ENCODE results near the gene TBK1.

DNA sequence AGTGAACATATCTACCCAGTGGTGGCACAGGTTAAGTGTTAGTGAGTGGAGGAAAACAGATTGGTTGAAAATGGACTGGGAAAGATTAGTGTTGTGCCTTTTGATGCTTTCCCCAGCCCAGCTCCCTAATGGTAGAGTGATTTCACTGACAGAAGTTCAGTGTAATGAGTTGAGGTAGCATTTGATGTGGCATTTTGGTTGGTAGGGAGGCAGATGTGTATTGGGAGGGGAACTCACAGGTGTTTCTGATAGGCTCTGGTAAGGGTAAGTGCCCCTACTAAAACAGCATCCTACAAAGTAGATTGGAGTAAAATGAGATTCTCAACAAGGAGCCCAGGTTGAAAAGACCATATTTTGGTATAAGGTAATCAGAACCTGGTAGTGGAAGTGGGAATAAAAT is 4.2 kb downstream of the TBK1 start:
- TF ChIP-seq ZNF121 (CRISPR knock-in tag; IDR thresholded peaks at IDR 0.05), result no peak
- TF ChIP-seq SP1 (CRISPR knock-in tag; conservative IDR thresholded peaks at IDR 0.05), result no peak
- no peak for TF ChIP-seq SMAD3 (CRISPR knock-in tag; IDR thresholded peaks at IDR 0.05; ENCODE audit: borderline replicate concordance)
- TF ChIP-seq, protein P1, sequence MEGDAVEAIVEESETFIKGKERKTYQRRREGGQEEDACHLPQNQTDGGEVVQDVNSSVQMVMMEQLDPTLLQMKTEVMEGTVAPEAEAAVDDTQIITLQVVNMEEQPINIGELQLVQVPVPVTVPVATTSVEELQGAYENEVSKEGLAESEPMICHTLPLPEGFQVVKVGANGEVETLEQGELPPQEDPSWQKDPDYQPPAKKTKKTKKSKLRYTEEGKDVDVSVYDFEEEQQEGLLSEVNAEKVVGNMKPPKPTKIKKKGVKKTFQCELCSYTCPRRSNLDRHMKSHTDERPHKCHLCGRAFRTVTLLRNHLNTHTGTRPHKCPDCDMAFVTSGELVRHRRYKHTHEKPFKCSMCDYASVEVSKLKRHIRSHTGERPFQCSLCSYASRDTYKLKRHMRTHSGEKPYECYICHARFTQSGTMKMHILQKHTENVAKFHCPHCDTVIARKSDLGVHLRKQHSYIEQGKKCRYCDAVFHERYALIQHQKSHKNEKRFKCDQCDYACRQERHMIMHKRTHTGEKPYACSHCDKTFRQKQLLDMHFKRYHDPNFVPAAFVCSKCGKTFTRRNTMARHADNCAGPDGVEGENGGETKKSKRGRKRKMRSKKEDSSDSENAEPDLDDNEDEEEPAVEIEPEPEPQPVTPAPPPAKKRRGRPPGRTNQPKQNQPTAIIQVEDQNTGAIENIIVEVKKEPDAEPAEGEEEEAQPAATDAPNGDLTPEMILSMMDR (IDR thresholded peaks at IDR 0.05), result no peak
- no peak for TF ChIP-seq MXD4 (CRISPR knock-in tag; IDR thresholded peaks at IDR 0.05; ENCODE audit: borderline replicate concordance)
- TF ChIP-seq MYBL2 (CRISPR knock-in tag; IDR thresholded peaks at IDR 0.05), result no peak
- no peak for TF ChIP-seq SOX15 (CRISPR knock-in tag; IDR thresholded peaks at IDR 0.05)
- TF ChIP-seq, protein P2, sequence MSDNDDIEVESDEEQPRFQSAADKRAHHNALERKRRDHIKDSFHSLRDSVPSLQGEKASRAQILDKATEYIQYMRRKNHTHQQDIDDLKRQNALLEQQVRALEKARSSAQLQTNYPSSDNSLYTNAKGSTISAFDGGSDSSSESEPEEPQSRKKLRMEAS (CRISPR knock-in tag; IDR thresholded peaks at IDR 0.05), result no peak
- no peak for TF ChIP-seq GABPB1 (CRISPR knock-in tag; IDR thresholded peaks at IDR 0.05)
- TF ChIP-seq, protein P3, sequence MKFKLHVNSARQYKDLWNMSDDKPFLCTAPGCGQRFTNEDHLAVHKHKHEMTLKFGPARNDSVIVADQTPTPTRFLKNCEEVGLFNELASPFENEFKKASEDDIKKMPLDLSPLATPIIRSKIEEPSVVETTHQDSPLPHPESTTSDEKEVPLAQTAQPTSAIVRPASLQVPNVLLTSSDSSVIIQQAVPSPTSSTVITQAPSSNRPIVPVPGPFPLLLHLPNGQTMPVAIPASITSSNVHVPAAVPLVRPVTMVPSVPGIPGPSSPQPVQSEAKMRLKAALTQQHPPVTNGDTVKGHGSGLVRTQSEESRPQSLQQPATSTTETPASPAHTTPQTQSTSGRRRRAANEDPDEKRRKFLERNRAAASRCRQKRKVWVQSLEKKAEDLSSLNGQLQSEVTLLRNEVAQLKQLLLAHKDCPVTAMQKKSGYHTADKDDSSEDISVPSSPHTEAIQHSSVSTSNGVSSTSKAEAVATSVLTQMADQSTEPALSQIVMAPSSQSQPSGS (CRISPR knock-in tag; IDR thresholded peaks at IDR 0.05; ENCODE audit: borderline replicate concordance, low read depth), result no peak
- TF ChIP-seq, protein P4, sequence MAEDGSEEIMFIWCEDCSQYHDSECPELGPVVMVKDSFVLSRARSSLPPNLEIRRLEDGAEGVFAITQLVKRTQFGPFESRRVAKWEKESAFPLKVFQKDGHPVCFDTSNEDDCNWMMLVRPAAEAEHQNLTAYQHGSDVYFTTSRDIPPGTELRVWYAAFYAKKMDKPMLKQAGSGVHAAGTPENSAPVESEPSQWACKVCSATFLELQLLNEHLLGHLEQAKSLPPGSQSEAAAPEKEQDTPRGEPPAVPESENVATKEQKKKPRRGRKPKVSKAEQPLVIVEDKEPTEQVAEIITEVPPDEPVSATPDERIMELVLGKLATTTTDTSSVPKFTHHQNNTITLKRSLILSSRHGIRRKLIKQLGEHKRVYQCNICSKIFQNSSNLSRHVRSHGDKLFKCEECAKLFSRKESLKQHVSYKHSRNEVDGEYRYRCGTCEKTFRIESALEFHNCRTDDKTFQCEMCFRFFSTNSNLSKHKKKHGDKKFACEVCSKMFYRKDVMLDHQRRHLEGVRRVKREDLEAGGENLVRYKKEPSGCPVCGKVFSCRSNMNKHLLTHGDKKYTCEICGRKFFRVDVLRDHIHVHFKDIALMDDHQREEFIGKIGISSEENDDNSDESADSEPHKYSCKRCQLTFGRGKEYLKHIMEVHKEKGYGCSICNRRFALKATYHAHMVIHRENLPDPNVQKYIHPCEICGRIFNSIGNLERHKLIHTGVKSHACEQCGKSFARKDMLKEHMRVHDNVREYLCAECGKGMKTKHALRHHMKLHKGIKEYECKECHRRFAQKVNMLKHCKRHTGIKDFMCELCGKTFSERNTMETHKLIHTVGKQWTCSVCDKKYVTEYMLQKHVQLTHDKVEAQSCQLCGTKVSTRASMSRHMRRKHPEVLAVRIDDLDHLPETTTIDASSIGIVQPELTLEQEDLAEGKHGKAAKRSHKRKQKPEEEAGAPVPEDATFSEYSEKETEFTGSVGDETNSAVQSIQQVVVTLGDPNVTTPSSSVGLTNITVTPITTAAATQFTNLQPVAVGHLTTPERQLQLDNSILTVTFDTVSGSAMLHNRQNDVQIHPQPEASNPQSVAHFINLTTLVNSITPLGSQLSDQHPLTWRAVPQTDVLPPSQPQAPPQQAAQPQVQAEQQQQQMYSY (CRISPR knock-in tag; IDR thresholded peaks at IDR 0.05), result no peak
